Measurements from ENCODE around the gene AKT2. TPM values are rescaled to one million over a fixed set of nuclear protein-coding genes. Genes with fewer than 3 reads are reported as not detected.

Gene AKT2
- polyA plus RNA-seq, 2 of the 4 experiments (the other 2 are of a cell fraction), result 136 to 159 TPM

GRCh38 chr19:40320558-40320935, 35.4 kb upstream of the AKT2 start:
- ChIA-PET POLR2A (no interaction called here), CTCF (interaction anchor here (0.7 to 12.0 kb wide), 6 partner anchors 11 to 314 kb away, joined by 3 to 142 read pairs (median 4); no protein-coding TSS in a partner anchor)
- ATAC-seq (no peak), DNase-seq (ENCODE audit: low read depth in 1 of 2, low spot score in 1 of 2) (no peak), FAIRE-seq (no peak)
- H3K9me3 ChIP-seq, result no peaks in the 10 kb centered on the region
- WGBS (ENCODE audit: missing lambda C conversion rate), result 88% methylated on average over 7 of the region's 7 CpGs
- no peak overlapping the region for H3K27ac ChIP-seq
- no peaks in the 10 kb centered on the region for H3K4me1 ChIP-seq
- no peak overlapping the region for H3K4me2 ChIP-seq
- H3K4me3 ChIP-seq, result no peak overlapping the region
- no peak for TF ChIP-seq EHF (CRISPR knock-in tag; IDR thresholded peaks at IDR 0.05)
- TF ChIP-seq JUN (IDR thresholded peaks at IDR 0.05), result no peak
- no peak for TF ChIP-seq PHF8 (IDR thresholded peaks at IDR 0.05; ENCODE audit: borderline replicate concordance, low read depth)
- no peak for TF ChIP-seq KDM1A (IDR thresholded peaks at IDR 0.05; ENCODE audit: low read depth)
- TF ChIP-seq MYC (IDR thresholded peaks at IDR 0.05; ENCODE audit: borderline replicate concordance, low read length), result no peak
- no peak for TF ChIP-seq ZFP36 (IDR thresholded peaks at IDR 0.05; ENCODE audit: borderline replicate concordance, partially characterized antibody)
- no peak for TF ChIP-seq NPAS2 (CRISPR knock-in tag; IDR thresholded peaks at IDR 0.05; ENCODE audit: borderline replicate concordance)
- no peak for TF ChIP-seq TFCP2L1 (CRISPR knock-in tag; IDR thresholded peaks at IDR 0.05)
- no peak for TF ChIP-seq POLR2AphosphoS2 (conservative IDR thresholded peaks at IDR 0.05; ENCODE audit: low read length)

- Histone ChIP-seq H3K4me3 (no peak overlapping the region), H3K27ac (no peak overlapping the region), H3K9me3 (no peaks in the 10 kb centered on the region), H3K4me1 (no peaks in the 10 kb centered on the region), H3K4me2 (no peak overlapping the region)
- FAIRE-seq, result no peak
- CTCF ChIA-PET, result interaction anchor here (0.6 to 12.0 kb wide), 6 partner anchors 11 to 237 kb away, joined by 3 to 142 read pairs (median 4); no protein-coding TSS in a partner anchor
- TF ChIP-seq MYC (IDR thresholded peaks at IDR 0.05; ENCODE audit: borderline replicate concordance, low read length), result no peak
- TF ChIP-seq EHMT2 (IDR thresholded peaks at IDR 0.05; ENCODE audit: low read depth), result no peak
- TF ChIP-seq, protein P1, sequence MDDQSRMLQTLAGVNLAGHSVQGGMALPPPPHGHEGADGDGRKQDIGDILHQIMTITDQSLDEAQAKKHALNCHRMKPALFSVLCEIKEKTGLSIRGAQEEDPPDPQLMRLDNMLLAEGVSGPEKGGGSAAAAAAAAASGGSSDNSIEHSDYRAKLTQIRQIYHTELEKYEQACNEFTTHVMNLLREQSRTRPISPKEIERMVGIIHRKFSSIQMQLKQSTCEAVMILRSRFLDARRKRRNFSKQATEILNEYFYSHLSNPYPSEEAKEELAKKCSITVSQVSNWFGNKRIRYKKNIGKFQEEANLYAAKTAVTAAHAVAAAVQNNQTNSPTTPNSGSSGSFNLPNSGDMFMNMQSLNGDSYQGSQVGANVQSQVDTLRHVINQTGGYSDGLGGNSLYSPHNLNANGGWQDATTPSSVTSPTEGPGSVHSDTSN (IDR thresholded peaks at IDR 0.05), result no peak
- no peak for TF ChIP-seq HES2 (IDR thresholded peaks at IDR 0.05)
- no peak for TF ChIP-seq CHD4 (IDR thresholded peaks at IDR 0.05; ENCODE audit: borderline replicate concordance)
- no peak for TF ChIP-seq ZC3H11A (IDR thresholded peaks at IDR 0.05)
- no peak for TF ChIP-seq ZSCAN20 (CRISPR knock-in tag; IDR thresholded peaks at IDR 0.05)
- no peak for TF ChIP-seq HOXB5 (CRISPR knock-in tag; IDR thresholded peaks at IDR 0.05)
- TF ChIP-seq, protein P2, sequence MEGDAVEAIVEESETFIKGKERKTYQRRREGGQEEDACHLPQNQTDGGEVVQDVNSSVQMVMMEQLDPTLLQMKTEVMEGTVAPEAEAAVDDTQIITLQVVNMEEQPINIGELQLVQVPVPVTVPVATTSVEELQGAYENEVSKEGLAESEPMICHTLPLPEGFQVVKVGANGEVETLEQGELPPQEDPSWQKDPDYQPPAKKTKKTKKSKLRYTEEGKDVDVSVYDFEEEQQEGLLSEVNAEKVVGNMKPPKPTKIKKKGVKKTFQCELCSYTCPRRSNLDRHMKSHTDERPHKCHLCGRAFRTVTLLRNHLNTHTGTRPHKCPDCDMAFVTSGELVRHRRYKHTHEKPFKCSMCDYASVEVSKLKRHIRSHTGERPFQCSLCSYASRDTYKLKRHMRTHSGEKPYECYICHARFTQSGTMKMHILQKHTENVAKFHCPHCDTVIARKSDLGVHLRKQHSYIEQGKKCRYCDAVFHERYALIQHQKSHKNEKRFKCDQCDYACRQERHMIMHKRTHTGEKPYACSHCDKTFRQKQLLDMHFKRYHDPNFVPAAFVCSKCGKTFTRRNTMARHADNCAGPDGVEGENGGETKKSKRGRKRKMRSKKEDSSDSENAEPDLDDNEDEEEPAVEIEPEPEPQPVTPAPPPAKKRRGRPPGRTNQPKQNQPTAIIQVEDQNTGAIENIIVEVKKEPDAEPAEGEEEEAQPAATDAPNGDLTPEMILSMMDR (IDR thresholded peaks at IDR 0.05), result no peak
- no peak for TF ChIP-seq CBX8 (IDR thresholded peaks at IDR 0.05)
- TF ChIP-seq, protein P3, sequence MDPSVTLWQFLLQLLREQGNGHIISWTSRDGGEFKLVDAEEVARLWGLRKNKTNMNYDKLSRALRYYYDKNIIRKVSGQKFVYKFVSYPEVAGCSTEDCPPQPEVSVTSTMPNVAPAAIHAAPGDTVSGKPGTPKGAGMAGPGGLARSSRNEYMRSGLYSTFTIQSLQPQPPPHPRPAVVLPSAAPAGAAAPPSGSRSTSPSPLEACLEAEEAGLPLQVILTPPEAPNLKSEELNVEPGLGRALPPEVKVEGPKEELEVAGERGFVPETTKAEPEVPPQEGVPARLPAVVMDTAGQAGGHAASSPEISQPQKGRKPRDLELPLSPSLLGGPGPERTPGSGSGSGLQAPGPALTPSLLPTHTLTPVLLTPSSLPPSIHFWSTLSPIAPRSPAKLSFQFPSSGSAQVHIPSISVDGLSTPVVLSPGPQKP (IDR thresholded peaks at IDR 0.05; ENCODE audit: low read depth, low read length), result no peak
- no peak for TF ChIP-seq SREBF2 (IDR thresholded peaks at IDR 0.05)
- no peak for TF ChIP-seq GATA3 (IDR thresholded peaks at IDR 0.05; ENCODE audit: borderline replicate concordance)
- TF ChIP-seq HDAC2 (IDR thresholded peaks at IDR 0.05), result no peak
- no peak for TF ChIP-seq FOSB (CRISPR knock-in tag; IDR thresholded peaks at IDR 0.05)
- TF ChIP-seq NFE2L2 (conservative IDR thresholded peaks at IDR 0.05; ENCODE audit: low read length), result no peak
- no peak for TF ChIP-seq RFX5 (IDR thresholded peaks at IDR 0.05)
- TF ChIP-seq KDM5A (IDR thresholded peaks at IDR 0.05), result no peak
- WGBS (ENCODE audit: missing lambda C conversion rate), result 93% methylated on average over 7 of the region's 7 CpGs
- no peak for DNase-seq (ENCODE audit: low read depth in 1 of 2, low spot score in 1 of 2)
- POLR2A ChIA-PET, result no interaction called here
- no peak for ATAC-seq
Observed at GRCh38 chr19:40317338-40317737, 32.2 kb upstream of the AKT2 start.
